Smooth muscle cell of the pulmonary artery (primary cell): ENCODE data around the gene SLC25A21. TPM values are rescaled to one million over a fixed set of nuclear protein-coding genes. Genes with fewer than 3 reads are reported as not detected.

Experiments used
- total RNA-seq: library from RNA; depleted of rRNA; stranded (reverse); fragments of >200 nt; gene quantifications from 2 replicates; pipeline ENCODE4 v1.2.3, GENCODE V29; 2014

Gene SLC25A21
- 0.26 and 0.39 TPM in 2 replicates for total RNA-seq

GRCh38 chr14:37172024-37172869 is at the start of gene SLC25A21:
Gene SLC25A21, minus strand, starts transcription at chr14:37172606.

GRCh38 chr14:37197421-37198272 is 25.2 kb upstream of the SLC25A21 start, which contains the start of gene MIPOL1:
Gene MIPOL1, plus strand, starts transcription at chr14:37197937. Its CDS starts 49,952 bp downstream, at chr14:37247889.

GRCh38 chr14:36661506-36662257 is 510.7 kb downstream of the SLC25A21 start, which contains the start of gene PAX9:
Gene PAX9, plus strand, starts transcription at chr14:36661860. Its CDS starts 230 bp downstream, at chr14:36662090.

Other genes starting within 250 kb of the SLC25A21 start
- gene MIPOL1, start 25.3 kb upstream of the SLC25A21 start, total RNA-seq: 10.2 and 16.3 TPM in 2 replicates